Measurements from ENCODE around the gene ASAP3.
A peak's percentile ranks its signal among the peaks of the same experiment; 100 is the strongest.

Gene ASAP3

GRCh38 chr1:23483321-23484252 lies at the start of gene ASAP3:
Gene ASAP3 (minus strand): TSS chr1:23484179. CDS start chr1:23484133, 46 bp downstream.
- in situ Hi-C loops (cut with MboI; ENCODE audit: low sequenced_read_pairs, unreplicated experiment) = no loop called here
- DNase-seq (ENCODE audit: low spot score) = peak; percentile 41
- no peak for TF ChIP-seq CTCF (IDR thresholded peaks at IDR 0.05; ENCODE audit: borderline replicate concordance, control extremely low read depth, extremely low read depth, insufficient read depth, missing control alignments)

- no peak for DNase-seq (ENCODE audit: low spot score)
- TF ChIP-seq CTCF (IDR thresholded peaks at IDR 0.05; ENCODE audit: borderline replicate concordance, control extremely low read depth, extremely low read depth, insufficient read depth, missing control alignments) = no peak
- in situ Hi-C loops (cut with MboI; ENCODE audit: low sequenced_read_pairs, unreplicated experiment) = no loop called here
Measured at GRCh38 chr1:23533246-23534023, 49.5 kb upstream of the ASAP3 start.

DNA sequence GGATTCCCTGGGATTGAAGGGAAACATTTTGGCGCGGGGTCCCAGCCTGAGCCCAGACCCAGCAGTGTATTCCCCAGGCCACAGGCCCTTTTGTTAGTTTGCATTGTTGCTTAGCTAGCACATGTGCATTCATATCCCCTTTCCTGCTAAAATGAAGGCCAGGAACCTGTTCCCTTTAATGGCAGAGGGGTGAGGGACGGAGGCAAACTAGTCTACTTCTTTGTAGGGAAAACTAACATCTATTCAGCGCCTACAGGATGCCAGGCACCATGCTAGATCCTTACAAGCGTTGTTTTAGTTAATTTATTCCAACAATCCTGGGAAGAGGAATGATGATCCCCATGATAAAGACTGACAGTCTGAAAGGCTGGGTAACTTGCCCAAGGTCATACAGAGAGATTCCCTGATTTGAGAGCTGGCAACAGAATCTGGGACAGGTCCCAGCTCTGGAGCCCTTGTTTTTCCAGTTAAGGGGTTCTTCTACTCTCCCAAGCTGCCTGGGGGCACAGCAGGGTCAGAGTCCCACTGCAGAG lies 47.6 kb upstream of the ASAP3 start:
- no peak for DNase-seq (ENCODE audit: low spot score)
- in situ Hi-C loops (cut with MboI; ENCODE audit: low sequenced_read_pairs, unreplicated experiment) = no loop called here
- TF ChIP-seq CTCF (IDR thresholded peaks at IDR 0.05; ENCODE audit: borderline replicate concordance, control extremely low read depth, extremely low read depth, insufficient read depth, missing control alignments) = no peak

DNA sequence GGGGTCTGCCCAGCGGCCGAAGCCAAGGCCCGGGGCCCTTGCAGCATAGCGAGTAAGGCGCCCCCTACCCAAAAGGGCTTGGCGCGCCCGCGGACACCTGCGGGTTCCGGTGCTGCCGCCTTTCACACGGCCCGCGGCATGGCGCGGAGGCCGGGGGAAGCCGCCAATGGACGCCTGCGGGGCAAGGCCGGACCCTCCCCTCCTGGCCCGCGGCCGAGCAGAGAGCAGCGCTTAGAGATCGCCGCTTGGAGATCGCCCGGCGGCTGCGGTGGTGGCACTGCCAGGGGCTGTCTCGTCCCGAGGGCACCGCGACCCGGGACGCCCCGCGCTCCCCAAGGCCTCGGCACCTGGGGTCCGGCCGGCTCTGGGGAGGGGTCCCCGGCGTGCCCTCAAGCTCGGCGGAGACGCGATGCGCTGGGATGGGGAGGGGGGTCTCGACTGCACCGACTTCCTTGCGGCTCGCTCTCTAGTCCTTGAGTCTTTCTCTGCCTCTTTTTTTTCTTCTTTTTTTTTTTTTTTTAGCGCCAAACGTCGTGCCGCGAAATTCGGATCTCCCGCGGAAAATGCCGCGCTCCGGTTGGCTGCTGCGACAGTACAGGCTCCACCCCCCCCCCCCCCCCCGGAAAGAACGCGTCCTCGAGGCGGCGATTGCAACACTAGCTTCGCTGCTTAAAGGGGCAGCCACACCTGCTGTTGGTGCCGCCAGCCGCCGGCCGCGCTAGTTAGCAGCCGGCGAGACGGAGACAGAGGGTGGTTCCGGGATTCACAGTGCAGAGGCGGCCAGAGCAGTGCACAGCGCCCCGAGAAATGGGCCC lies 47.0 kb upstream of the ASAP3 start, which contains the start of gene E2F2:
Gene E2F2, minus strand, starts transcription at position 487 of the 815 bp plus-strand sequence. Its CDS starts 440 bp downstream, at position 47.
- in situ Hi-C loops (cut with MboI; ENCODE audit: low sequenced_read_pairs, unreplicated experiment) = no loop called here
- TF ChIP-seq CTCF (IDR thresholded peaks at IDR 0.05; ENCODE audit: borderline replicate concordance, control extremely low read depth, extremely low read depth, insufficient read depth, missing control alignments) = peak; percentile 25
- DNase-seq (ENCODE audit: low spot score) = peak; percentile 97

GRCh38 chr1:23530087-23530746 lies 46.2 kb upstream of the ASAP3 start:
- in situ Hi-C loops (cut with MboI; ENCODE audit: low sequenced_read_pairs, unreplicated experiment) = no loop called here
- DNase-seq (ENCODE audit: low spot score) = peak; percentile 49
- no peak for TF ChIP-seq CTCF (IDR thresholded peaks at IDR 0.05; ENCODE audit: borderline replicate concordance, control extremely low read depth, extremely low read depth, insufficient read depth, missing control alignments)
